Smooth muscle cell (in vitro differentiated cells): ENCODE results near the gene OSBPL8. TPM values are rescaled to one million over a fixed set of nuclear protein-coding genes. Genes with fewer than 3 reads are reported as not detected.

ENCODE experiments used
- DNase-seq: peaks from one replicate; lab custom pipeline; 2025; ENCODE audit not compliant: unreplicated experiment; lab: John Stamatoyannopoulos, UW
- H2AFZ ChIP-seq: fragments of 200-600 bp; sonication (generic); 2 replicates; pipeline ENCODE4 v1.6.0; 2016; ENCODE audit warnings: antibody characterized with exemption, low read depth, mild to moderate bottlenecking
- H3F3A ChIP-seq: fragments of 200-600 bp; sonication (generic); 2 replicates; pipeline ENCODE4 v1.6.0; 2017; ENCODE audit warnings: antibody characterized with exemption, low read depth
- H3K27ac ChIP-seq: fragments of 200-600 bp; sonication (generic); 2 replicates; pipeline ENCODE4 v1.5.1; 2016; ENCODE audit warnings: low read depth, mild to moderate bottlenecking
- H3K27me3 ChIP-seq: fragments of 200-600 bp; sonication (generic); 2 replicates; pipeline ENCODE4 v1.6.1; 2016; ENCODE audit warnings: low read depth, mild to moderate bottlenecking
- H3K36me3 ChIP-seq: fragments of 200-600 bp; sonication (generic); 2 replicates; pipeline ENCODE4 v1.5.1; 2016; ENCODE audit warnings: low read depth
- H3K4me1 ChIP-seq: fragments of 200-600 bp; sonication (generic); 2 replicates; pipeline ENCODE4 v1.5.1; 2016; ENCODE audit warnings: low read depth
- H3K4me2 ChIP-seq: fragments of 200-600 bp; sonication (generic); 2 replicates; pipeline ENCODE4 v1.6.0; 2016; ENCODE audit warnings: mild to moderate bottlenecking
- H3K4me3 ChIP-seq: fragments of 200-600 bp; sonication (generic); 2 replicates; pipeline ENCODE4 v1.5.1; 2016; ENCODE audit warnings: mild to moderate bottlenecking
- H3K79me2 ChIP-seq: fragments of 200-600 bp; sonication (generic); 2 replicates; pipeline ENCODE4 v1.6.0; 2016; ENCODE audit warnings: low read depth, mild to moderate bottlenecking
- H3K9ac ChIP-seq: fragments of 200-600 bp; sonication (generic); 2 replicates; pipeline ENCODE4 v1.6.0; 2016; ENCODE audit warnings: low read depth
- H3K9me3 ChIP-seq: fragments of 200-600 bp; sonication (generic); replicated peaks from 2 replicates; pipeline ENCODE4 v1.5.1; 2016; ENCODE audit warnings: low read depth
- H4K20me1 ChIP-seq: fragments of 200-600 bp; sonication (generic); 2 replicates; pipeline ENCODE4 v1.6.0; 2016; ENCODE audit warnings: low read depth
- CTCF ChIP-seq: fragments of 200-600 bp; sonication (generic); IDR thresholded peaks from 2 replicates; pipeline ENCODE4 v1.5.1; 2017; ENCODE audit warnings: borderline replicate concordance, mild to moderate bottlenecking, antibody characterized with exemption; ENCODE audit not compliant: insufficient read depth, poor library complexity, severe bottlenecking
- WGBS: methylation state at CpG from one replicate; pipeline ENCODE4 v1.1.7; 2016; ENCODE audit warnings: low lambda C conversion rate; 5-methylcytosine and 5-hydroxymethylcytosine counted together
- polyA plus RNA-seq: library from polyadenylated mRNA; unstranded; fragments of >200 nt; fragmentation: Nextera tagmentation; extraction: Ambion mirVana; gene quantifications from 2 replicates; pipeline ENCODE4 v1.2.1, GENCODE V29; 2016
- total RNA-seq: library from RNA; depleted of rRNA; stranded (reverse); fragments of >200 nt; gene quantifications from 2 replicates; pipeline ENCODE4 v1.2.3, GENCODE V29; 2014

The OSBPL8 gene
- total and polyA plus RNA-seq, 2 experiments from 2014 or later: 32.0 to 108 TPM

- Histone ChIP-seq H2AFZ (no peak overlapping the region), H4K20me1 (peaks cover 35% of the 10 kb centered on the region), H3K27ac (peak overlapping the region; percentile 72), H3K4me2 (peak overlapping the region; percentile 76), H3F3A (no peaks in the 10 kb centered on the region), H3K27me3 (no peaks in the 10 kb centered on the region), H3K4me1 (peaks cover 13% of the 10 kb centered on the region), H3K36me3 (peaks cover 3% of the 10 kb centered on the region), H3K4me3 (peak overlapping the region; percentile 52), H3K9me3 (peaks cover 21% of the 10 kb centered on the region), H3K9ac (no peak overlapping the region), H3K79me2 (peaks cover 93% of the 10 kb centered on the region)
- DNase-seq: no peak
- 33% methylated on average over 9 of the region's 9 CpGs for WGBS
- no peak for TF ChIP-seq CTCF
Observed at GRCh38 chr12:76422543-76423438, 136.8 kb downstream of the OSBPL8 start.

GRCh38 chr12:76422154-76422542 lies 137.4 kb downstream of the OSBPL8 start:
- Histone ChIP-seq H3K4me2 (peak overlapping the region; percentile 76), H4K20me1 (peaks cover 39% of the 10 kb centered on the region), H2AFZ (no peak overlapping the region), H3K9ac (no peak overlapping the region), H3K27me3 (no peaks in the 10 kb centered on the region), H3K9me3 (peaks cover 21% of the 10 kb centered on the region), H3F3A (no peaks in the 10 kb centered on the region), H3K36me3 (peaks cover 3% of the 10 kb centered on the region), H3K4me3 (peak overlapping the region; percentile 52), H3K79me2 (peaks cover 92% of the 10 kb centered on the region), H3K27ac (peak overlapping the region; percentile 72), H3K4me1 (peaks cover 13% of the 10 kb centered on the region)
- WGBS: 49% methylated on average over 2 of the region's 2 CpGs
- DNase-seq: no peak
- no peak for TF ChIP-seq CTCF

GRCh38 chr12:76421046-76421445 lies 138.5 kb downstream of the OSBPL8 start:
- TF ChIP-seq CTCF: no peak
- H2AFZ ChIP-seq: no peak overlapping the region
- H3K4me3 ChIP-seq: peak overlapping the region; percentile 52
- H3K79me2 ChIP-seq: peaks cover 90% of the 10 kb centered on the region
- H4K20me1 ChIP-seq: peaks cover 42% of the 10 kb centered on the region
- H3K36me3 ChIP-seq: no peaks in the 10 kb centered on the region
- WGBS: 94% methylated on average over 2 of the region's 2 CpGs
- no peak for DNase-seq
- H3K27me3 ChIP-seq: no peaks in the 10 kb centered on the region
- H3K9ac ChIP-seq: no peak overlapping the region
- no peak overlapping the region for H3K4me2 ChIP-seq
- no peak overlapping the region for H3K27ac ChIP-seq
- H3F3A ChIP-seq: no peaks in the 10 kb centered on the region
- H3K4me1 ChIP-seq: peaks cover 13% of the 10 kb centered on the region
- H3K9me3 ChIP-seq: peaks cover 18% of the 10 kb centered on the region
